MCF 10A (cell line): ENCODE data around the gene AMFR. TPM values are rescaled to one million over a fixed set of nuclear protein-coding genes. Genes with fewer than 3 reads are reported as not detected.

Experiments
- BruUV-seq: library from RNA; stranded (reverse); fragments of 400-500 nt; replicated peaks from 2 replicates; lab custom pipeline; 2021; lab: Mats Ljungman, UMichigan
- CTCF ChIA-PET: fragments of 300-600 bp; sonication (Branson Sonifier 250); formaldehyde crosslinking; extraction: SDS; loops from one replicate; lab custom pipeline; 2021; ENCODE audit warnings: antibody characterized with exemption, inconsistent platforms; lab: Yijun Ruan, JAX
- POLR2A ChIA-PET: fragments of 300-600, 350-650 bp; sonication (Branson Sonifier 250); formaldehyde crosslinking; extraction: SDS; loops from one replicate; lab custom pipeline; 2020; ENCODE audit warnings: antibody characterized with exemption, inconsistent platforms; lab: Yijun Ruan, JAX
- DNase-seq: peaks from one replicate; pipeline ENCODE4 v3.0.0-alpha.2; 2018; ENCODE audit not compliant: unreplicated experiment
- H3K27ac Mint-ChIP-seq: one replicate; pipeline ENCODE4 v1.8.0; 2022; ENCODE audit warnings: mild to moderate bottlenecking, low read depth, mixed read lengths; ENCODE audit not compliant: unreplicated experiment
- H3K27me3 Mint-ChIP-seq: one replicate; pipeline ENCODE4 v1.8.0; 2022; ENCODE audit warnings: mixed read lengths; ENCODE audit not compliant: insufficient read depth, unreplicated experiment
- H3K36me3 Mint-ChIP-seq: one replicate; pipeline ENCODE4 v1.8.0; 2022; ENCODE audit warnings: mild to moderate bottlenecking, moderate library complexity, mixed read lengths; ENCODE audit not compliant: insufficient read depth, unreplicated experiment
- H3K4me1 Mint-ChIP-seq: one replicate; pipeline ENCODE4 v1.8.0; 2022; ENCODE audit warnings: mixed read lengths; ENCODE audit not compliant: insufficient read depth, unreplicated experiment
- H3K4me3 Mint-ChIP-seq: one replicate; pipeline ENCODE4 v1.8.0; 2022; ENCODE audit warnings: mild to moderate bottlenecking, moderate library complexity, mixed read lengths; ENCODE audit not compliant: unreplicated experiment
- H3K9me3 Mint-ChIP-seq: one replicate; pipeline ENCODE4 v1.8.0; 2022; ENCODE audit warnings: mixed read lengths; ENCODE audit not compliant: unreplicated experiment
- intact Hi-C: fragments of 100-400 bp; cut with micrococcal nuclease; formaldehyde crosslinking; loops from 2 replicates; pipeline ENCODE4 v1.14.1; 2022
- total RNA-seq: library from RNA; stranded (reverse); gene quantifications from 2 replicates; pipeline ENCODE4 v1.2.3, GENCODE V29; 2022
- TF ChIP-seq, protein P1 (sequence below): fragments of 200-600 bp; IDR thresholded peaks from one replicate; pipeline ENCODE4 v1.8.0; 2022; ENCODE audit warnings: antibody characterized with exemption, mild to moderate bottlenecking; ENCODE audit not compliant: unreplicated experiment

Gene AMFR
- total RNA-seq, 1 experiment from 2014 or later, result 97.2 TPM

DNA sequence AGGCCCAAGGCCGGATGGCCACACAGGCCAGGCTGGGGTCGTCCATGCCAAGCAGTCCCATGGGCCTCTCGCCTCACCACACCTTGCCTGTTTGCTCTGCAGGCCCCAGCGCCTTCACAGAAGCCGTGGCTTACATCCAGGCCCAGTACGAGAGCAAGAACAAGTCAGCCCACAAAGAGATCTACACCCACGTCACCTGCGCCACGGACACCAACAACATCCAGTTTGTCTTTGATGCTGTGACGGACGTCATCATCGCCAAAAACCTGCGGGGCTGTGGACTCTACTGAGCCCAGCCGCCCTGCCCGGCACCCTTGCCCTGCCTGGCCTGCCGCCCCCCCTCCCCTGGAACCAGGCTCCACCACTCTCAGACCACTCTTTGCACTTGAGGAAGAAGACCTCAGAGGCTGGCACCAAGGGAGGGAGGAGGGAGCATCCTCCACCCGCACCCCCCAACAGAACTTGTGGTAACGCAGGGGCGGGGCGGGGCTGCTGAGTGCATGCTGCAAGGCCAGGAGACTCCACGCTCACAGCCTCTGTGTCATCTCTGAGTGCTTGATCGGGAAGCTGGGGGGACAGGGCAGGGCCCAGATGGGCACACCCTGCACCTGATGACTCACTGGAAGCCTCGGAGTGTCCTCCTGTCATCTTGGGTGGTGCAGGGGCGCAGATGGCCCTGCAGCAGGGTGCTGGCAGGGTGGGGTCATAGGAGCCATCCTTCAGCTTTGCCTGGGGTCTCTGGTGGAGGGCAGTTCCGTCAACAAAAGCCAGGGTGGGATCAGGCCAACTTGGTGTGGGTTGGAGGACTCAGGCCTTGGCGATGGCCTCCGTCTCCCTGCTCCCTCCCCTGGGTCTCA is 81.5 kb downstream of the AMFR start:
- CTCF ChIA-PET, result interaction anchor here (1.5 to 15.1 kb wide), 6 partner anchors 9 to 19 kb away, joined by 4 to 233 read pairs (median 15); no protein-coding TSS in a partner anchor
- TF ChIP-seq, protein P1, sequence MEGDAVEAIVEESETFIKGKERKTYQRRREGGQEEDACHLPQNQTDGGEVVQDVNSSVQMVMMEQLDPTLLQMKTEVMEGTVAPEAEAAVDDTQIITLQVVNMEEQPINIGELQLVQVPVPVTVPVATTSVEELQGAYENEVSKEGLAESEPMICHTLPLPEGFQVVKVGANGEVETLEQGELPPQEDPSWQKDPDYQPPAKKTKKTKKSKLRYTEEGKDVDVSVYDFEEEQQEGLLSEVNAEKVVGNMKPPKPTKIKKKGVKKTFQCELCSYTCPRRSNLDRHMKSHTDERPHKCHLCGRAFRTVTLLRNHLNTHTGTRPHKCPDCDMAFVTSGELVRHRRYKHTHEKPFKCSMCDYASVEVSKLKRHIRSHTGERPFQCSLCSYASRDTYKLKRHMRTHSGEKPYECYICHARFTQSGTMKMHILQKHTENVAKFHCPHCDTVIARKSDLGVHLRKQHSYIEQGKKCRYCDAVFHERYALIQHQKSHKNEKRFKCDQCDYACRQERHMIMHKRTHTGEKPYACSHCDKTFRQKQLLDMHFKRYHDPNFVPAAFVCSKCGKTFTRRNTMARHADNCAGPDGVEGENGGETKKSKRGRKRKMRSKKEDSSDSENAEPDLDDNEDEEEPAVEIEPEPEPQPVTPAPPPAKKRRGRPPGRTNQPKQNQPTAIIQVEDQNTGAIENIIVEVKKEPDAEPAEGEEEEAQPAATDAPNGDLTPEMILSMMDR, result no peak
- intact Hi-C loops, result no loop called here
- DNase-seq, result peak; percentile 46
- no peak overlapping the region for H3K4me3 Mint-ChIP-seq
- no peaks in the 10 kb centered on the region for H3K9me3 Mint-ChIP-seq
- no peaks in the 10 kb centered on the region for H3K27me3 Mint-ChIP-seq
- POLR2A ChIA-PET, result interaction anchor here (1.0 to 1.7 kb wide), 3 partner anchors 12 to 107 kb away, joined by 3 to 6 read pairs (median 4); partner anchors contain the start of genes NUDT21 and OGFOD1
- no peak overlapping the region for H3K27ac Mint-ChIP-seq
- H3K4me1 Mint-ChIP-seq, result peaks cover 10% of the 10 kb centered on the region
- H3K36me3 Mint-ChIP-seq, result no peaks in the 10 kb centered on the region
- no TSS peak for BruUV-seq

DNA sequence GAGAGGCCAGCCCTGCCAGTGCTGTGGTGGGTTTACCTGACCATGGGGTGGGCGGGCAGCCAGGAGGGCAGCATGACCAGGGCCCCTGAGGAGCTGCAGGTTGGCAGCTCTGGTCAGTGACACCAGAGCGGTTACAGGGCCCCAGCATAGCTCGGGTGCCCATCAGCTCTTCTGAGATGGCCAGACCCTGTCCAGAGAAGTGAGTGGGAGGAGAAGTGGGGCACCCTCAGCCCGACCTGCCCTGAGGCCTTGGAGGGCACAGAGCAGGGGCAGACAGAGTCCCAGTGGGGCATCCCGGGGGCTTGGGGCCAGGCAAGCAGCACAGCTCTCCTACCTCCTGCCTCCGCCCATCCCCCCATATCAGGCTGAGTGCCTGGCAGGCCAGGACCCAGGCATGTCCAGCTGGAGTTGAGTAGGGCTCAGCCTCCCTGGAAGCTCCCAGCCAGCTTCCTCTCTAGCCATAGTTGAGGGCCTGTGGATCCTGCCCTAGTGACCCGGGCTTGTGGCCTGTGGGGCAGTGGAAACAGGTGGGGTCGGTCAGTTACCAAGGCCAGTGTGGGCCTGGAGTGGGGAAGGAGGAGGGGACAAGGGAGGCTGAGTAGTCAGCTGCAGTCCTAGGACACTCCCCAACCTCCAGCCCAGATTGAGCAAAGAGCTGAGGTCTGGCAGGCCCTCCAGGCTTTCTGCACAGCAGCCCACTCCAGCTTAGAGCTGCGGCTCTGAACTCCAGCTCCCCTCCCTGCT is 83.5 kb downstream of the AMFR start:
- Mint-ChIP-seq H3K4me3 (no peak overlapping the region), H3K27me3 (no peaks in the 10 kb centered on the region), H3K27ac (no peak overlapping the region), H3K9me3 (no peaks in the 10 kb centered on the region), H3K4me1 (peaks cover 10% of the 10 kb centered on the region), H3K36me3 (no peaks in the 10 kb centered on the region)
- intact Hi-C loops, result no loop called here
- POLR2A ChIA-PET, result interaction anchor here (0.6 to 1.1 kb wide), 3 partner anchors 15 to 774 kb away, joined by 3 to 5 read pairs (median 4); no protein-coding TSS in a partner anchor
- TF ChIP-seq, protein P1, result no peak
- BruUV-seq, result no TSS peak
- CTCF ChIA-PET, result interaction anchor here (0.6 to 15.1 kb wide), 6 partner anchors 9 to 394 kb away, joined by 3 to 233 read pairs (median 5); no protein-coding TSS in a partner anchor
- DNase-seq, result no peak

DNA sequence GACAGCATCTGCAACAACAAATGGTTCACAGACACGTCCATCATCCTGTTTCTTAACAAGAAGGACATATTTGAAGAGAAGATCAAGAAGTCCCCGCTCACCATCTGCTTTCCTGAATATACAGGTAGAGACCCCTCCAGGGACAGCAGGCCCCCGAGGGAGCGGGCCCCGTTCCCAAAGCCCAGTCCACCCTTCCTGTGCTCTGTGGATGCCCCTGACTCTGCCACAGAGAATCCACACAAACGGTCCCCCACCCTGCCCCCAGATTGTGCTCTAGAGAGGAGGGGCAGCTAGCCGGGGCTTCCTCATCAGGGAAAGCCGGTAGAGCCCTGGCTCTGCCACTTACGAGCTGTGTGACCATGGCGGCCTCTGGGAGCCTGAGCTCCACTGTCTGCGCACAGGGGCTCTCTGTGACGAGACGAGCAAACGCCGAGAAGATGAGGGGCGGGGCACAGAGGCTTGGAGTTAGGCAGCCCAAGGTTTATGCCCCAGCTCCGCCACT is 84.4 kb downstream of the AMFR start:
- H3K9me3 Mint-ChIP-seq, result no peaks in the 10 kb centered on the region

More for the DNA sequence above, 84.4 kb downstream of the AMFR start:
- POLR2A ChIA-PET, result interaction anchor here (0.6 to 1.1 kb wide), 2 partner anchors 684 to 773 kb away, joined by 3 to 5 read pairs; no protein-coding TSS in a partner anchor
- Mint-ChIP-seq H3K27ac (no peak overlapping the region), H3K36me3 (no peaks in the 10 kb centered on the region), H3K27me3 (no peaks in the 10 kb centered on the region), H3K4me3 (no peak overlapping the region), H3K4me1 (peaks cover 10% of the 10 kb centered on the region)
- CTCF ChIA-PET, result interaction anchor here (0.6 to 15.1 kb wide), 5 partner anchors 8 to 299 kb away, joined by 3 to 233 read pairs (median 7); no protein-coding TSS in a partner anchor
- TF ChIP-seq, protein P1, result no peak
- intact Hi-C loops, result no loop called here
- DNase-seq, result no peak
- no TSS peak for BruUV-seq
